Vagina (tissue), 2 donors: ENCODE measurements around the gene ZNF79. TPM values are rescaled to one million over a fixed set of nuclear protein-coding genes. Genes with fewer than 3 reads are reported as not detected.

ENCODE experiments used
- DNase-seq, 2 donors: peaks; one replicate each; pipeline ENCODE4 v3.0.0-alpha.2; 2017; ENCODE audit errors: extremely low spot score in 2 of 2
- H3K27ac ChIP-seq: fragments of 200-600 bp; sonication (generic); one replicate; pipeline ENCODE4 v1.5.1; 2019
- H3K27me3 ChIP-seq: fragments of 200-600 bp; sonication (generic); one replicate; pipeline ENCODE4 v1.5.1; 2019
- H3K36me3 ChIP-seq, 2 donors: fragments of 200-600 bp; sonication (generic); one replicate each; pipeline ENCODE4 v1.5.1; 2017 to 2019
- H3K4me1 ChIP-seq: fragments of 200-600 bp; sonication (generic); one replicate; pipeline ENCODE4 v1.5.1; 2019
- H3K4me3 ChIP-seq, 2 donors: fragments of 200-600 bp; sonication (generic); 1 replicate in 1 of 2; 2 replicates in 1 of 2; pipeline ENCODE4 v1.5.1; 2016 to 2019
- H3K9me3 ChIP-seq: fragments of 200-600 bp; sonication (generic); one replicate; pipeline ENCODE4 v1.5.1; 2019
- POLR2A ChIP-seq, 2 donors: fragments of 450-650 bp; IDR thresholded peaks; one replicate each; pipeline ENCODE4 v1.6.1; 2017; ENCODE audit warnings: antibody characterized with exemption in 2 of 2, mild to moderate bottlenecking in 2 of 2, moderate library complexity in 2 of 2
- POLR2AphosphoS5 ChIP-seq, 2 donors: sonication (generic); formaldehyde crosslinking; IDR thresholded peaks; one replicate each; pipeline ENCODE4 v1.9.0; 2017; ENCODE audit warnings: antibody characterized with exemption in 2 of 2, mild to moderate bottlenecking in 2 of 2, low read depth in 1 of 2; ENCODE audit not compliant: insufficient read depth in 1 of 2
- intact Hi-C: fragments of 100-400 bp; cut with DNase I; formaldehyde crosslinking; loops from one replicate; pipeline ENCODE4 v1.15.1; 2023
- total RNA-seq: library from RNA; depleted of rRNA; stranded (reverse); fragments of >200 nt; gene quantifications from one replicate; pipeline ENCODE4 v1.2.3, GENCODE V29; 2016
- TF ChIP-seq, protein P1 (sequence below), 3 experiments: fragments of 450-650 bp in 2 of 3; fragments of 200-600 bp in 1 of 3; sonication (generic) in 1 of 3; IDR thresholded peaks; one replicate each; pipeline ENCODE4 v1.5.1; 2017 to 2019; ENCODE audit warnings: antibody characterized with exemption in 3 of 3, mild to moderate bottlenecking in 2 of 3, moderate library complexity in 2 of 3

Gene ZNF79
- total RNA-seq, 1 donor from 2014 or later, result 13.3 TPM

DNA sequence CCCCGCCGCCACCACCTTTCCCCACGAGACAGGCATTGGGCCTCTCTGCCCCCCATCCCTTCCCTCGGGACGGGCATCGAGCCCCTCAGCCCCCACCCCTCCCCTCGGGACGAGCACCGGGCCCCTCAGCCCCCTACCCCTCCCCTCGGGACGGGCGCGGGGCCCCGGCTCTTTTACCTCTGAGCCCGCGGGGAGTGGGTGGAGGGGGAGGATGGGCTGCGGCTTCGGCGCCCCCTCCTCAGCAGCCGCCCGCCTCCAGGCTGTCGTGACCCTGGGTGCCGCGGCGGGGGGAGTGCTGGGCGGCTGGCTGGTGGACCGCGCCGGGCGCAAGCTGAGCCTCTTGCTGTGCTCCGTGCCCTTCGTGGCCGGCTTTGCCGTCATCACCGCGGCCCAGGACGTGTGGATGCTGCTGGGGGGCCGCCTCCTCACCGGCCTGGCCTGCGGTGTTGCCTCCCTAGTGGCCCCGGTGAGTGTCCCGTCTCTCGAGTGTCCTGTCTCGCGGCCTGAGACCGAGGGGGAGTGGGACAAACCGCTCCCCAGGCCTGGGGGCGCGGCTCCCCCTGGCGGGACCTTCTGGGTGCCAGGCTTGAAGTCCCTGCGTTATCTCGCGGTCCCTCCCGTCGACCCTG is 26.4 kb upstream of the ZNF79 start:
- no peak for DNase-seq

DNA sequence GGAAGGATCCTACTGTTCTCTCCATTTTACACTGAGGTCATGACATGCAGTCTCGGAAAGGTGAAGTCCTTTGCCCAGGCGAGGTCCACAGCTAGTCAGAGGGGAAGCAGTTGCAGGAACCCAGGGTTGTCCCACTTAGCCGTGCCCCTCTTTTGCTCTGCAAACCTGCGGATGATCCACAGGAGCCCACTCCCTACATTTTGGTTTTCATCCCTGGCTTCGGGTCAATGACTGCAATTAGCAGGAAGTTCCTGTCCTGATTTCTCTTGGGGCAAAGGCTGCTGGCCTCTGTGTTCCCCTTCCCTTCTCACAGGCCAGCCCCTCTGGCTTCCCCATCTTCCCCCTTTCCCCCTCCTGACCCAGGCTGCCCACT is 25.9 kb upstream of the ZNF79 start:
- H3K36me3 ChIP-seq, result peaks cover 0 to 14% of the 10 kb centered on the region in 2 donors
- TF ChIP-seq POLR2A (IDR thresholded peaks at IDR 0.05), result no peak
- TF ChIP-seq POLR2AphosphoS5 (IDR thresholded peaks at IDR 0.05; ENCODE audit: insufficient read depth in 1 of 2, low read depth in 1 of 2), result no peak
- TF ChIP-seq, protein P1, sequence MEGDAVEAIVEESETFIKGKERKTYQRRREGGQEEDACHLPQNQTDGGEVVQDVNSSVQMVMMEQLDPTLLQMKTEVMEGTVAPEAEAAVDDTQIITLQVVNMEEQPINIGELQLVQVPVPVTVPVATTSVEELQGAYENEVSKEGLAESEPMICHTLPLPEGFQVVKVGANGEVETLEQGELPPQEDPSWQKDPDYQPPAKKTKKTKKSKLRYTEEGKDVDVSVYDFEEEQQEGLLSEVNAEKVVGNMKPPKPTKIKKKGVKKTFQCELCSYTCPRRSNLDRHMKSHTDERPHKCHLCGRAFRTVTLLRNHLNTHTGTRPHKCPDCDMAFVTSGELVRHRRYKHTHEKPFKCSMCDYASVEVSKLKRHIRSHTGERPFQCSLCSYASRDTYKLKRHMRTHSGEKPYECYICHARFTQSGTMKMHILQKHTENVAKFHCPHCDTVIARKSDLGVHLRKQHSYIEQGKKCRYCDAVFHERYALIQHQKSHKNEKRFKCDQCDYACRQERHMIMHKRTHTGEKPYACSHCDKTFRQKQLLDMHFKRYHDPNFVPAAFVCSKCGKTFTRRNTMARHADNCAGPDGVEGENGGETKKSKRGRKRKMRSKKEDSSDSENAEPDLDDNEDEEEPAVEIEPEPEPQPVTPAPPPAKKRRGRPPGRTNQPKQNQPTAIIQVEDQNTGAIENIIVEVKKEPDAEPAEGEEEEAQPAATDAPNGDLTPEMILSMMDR (IDR thresholded peaks at IDR 0.05), result no peak
- no peaks in the 10 kb centered on the region for H3K9me3 ChIP-seq
- peak overlapping the region; percentile 59 for H3K27ac ChIP-seq
- no peaks in the 10 kb centered on the region for H3K27me3 ChIP-seq
- no peak for DNase-seq
- peak overlapping the region; percentile 60 to 70 for H3K4me3 ChIP-seq
- intact Hi-C loops, result no loop called here
- H3K4me1 ChIP-seq, result peaks cover 26% of the 10 kb centered on the region

More for the DNA sequence above, 26.4 kb upstream of the ZNF79 start:
- intact Hi-C loops, result no loop called here
- TF ChIP-seq POLR2AphosphoS5 (IDR thresholded peaks at IDR 0.05; ENCODE audit: insufficient read depth in 1 of 2, low read depth in 1 of 2) (peak in 1 of 2 donors; percentile 37), POLR2A (IDR thresholded peaks at IDR 0.05) (no peak)
- Histone ChIP-seq H3K4me3 (peak overlapping the region; percentile 60 to 70), H3K27me3 (no peaks in the 10 kb centered on the region), H3K4me1 (peaks cover 26% of the 10 kb centered on the region), H3K36me3 (peaks cover 0 to 12% of the 10 kb centered on the region in 2 donors), H3K27ac (peak overlapping the region; percentile 59), H3K9me3 (no peaks in the 10 kb centered on the region)

GRCh38 chr9:127398715-127399400 is 25.3 kb upstream of the ZNF79 start:
- Histone ChIP-seq H3K27me3 (no peaks in the 10 kb centered on the region), H3K4me3 (peak overlapping the region; percentile 60 to 70), H3K9me3 (no peaks in the 10 kb centered on the region), H3K36me3 (peaks cover 0 to 16% of the 10 kb centered on the region in 2 donors), H3K27ac (no peak overlapping the region), H3K4me1 (peaks cover 26% of the 10 kb centered on the region)
- intact Hi-C loops, result no loop called here
- TF ChIP-seq POLR2AphosphoS5 (IDR thresholded peaks at IDR 0.05; ENCODE audit: insufficient read depth in 1 of 2, low read depth in 1 of 2) (no peak), POLR2A (IDR thresholded peaks at IDR 0.05) (no peak)
- TF ChIP-seq, protein P1 (IDR thresholded peaks at IDR 0.05), result no peak
- DNase-seq, result no peak

DNA sequence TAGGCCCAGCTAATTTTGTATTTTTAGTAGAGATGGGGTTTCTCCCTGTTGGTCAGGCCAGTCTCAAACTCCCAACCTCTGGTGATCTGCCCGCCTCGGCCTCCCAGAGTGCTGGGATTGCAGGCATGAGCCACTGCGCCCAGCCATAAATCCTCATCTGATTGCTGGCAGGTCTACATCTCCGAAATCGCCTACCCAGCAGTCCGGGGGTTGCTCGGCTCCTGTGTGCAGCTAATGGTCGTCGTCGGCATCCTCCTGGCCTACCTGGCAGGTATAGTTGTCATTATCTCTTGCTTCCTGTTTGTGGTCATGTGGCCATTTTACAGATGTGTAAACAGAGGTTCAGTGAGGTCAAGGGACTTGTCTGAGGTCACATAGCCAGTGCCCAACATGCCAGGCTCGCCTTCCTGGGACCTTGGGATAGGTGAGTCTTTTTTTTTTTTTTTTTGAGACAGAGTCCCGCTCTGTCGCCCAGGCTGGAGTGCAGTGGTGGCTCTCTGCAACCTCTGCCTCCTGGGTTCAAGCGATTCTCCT is 24.4 kb upstream of the ZNF79 start:
- Histone ChIP-seq H3K9me3 (no peaks in the 10 kb centered on the region), H3K36me3 (peaks cover 0 to 25% of the 10 kb centered on the region in 2 donors), H3K4me1 (peaks cover 26% of the 10 kb centered on the region)

GRCh38 chr9:127402401-127403090 is 21.6 kb upstream of the ZNF79 start:
- H3K4me1 ChIP-seq, result peaks cover 18% of the 10 kb centered on the region
- intact Hi-C loops, result no loop called here
- no peaks in the 10 kb centered on the region for H3K27me3 ChIP-seq
- no peaks in the 10 kb centered on the region for H3K9me3 ChIP-seq
- DNase-seq, result no peak
- H3K4me3 ChIP-seq, result no peak overlapping the region
- H3K36me3 ChIP-seq, result peaks cover 0 to 36% of the 10 kb centered on the region in 2 donors
- H3K27ac ChIP-seq, result no peak overlapping the region
- no peak for TF ChIP-seq POLR2AphosphoS5 (IDR thresholded peaks at IDR 0.05; ENCODE audit: insufficient read depth in 1 of 2, low read depth in 1 of 2)
- TF ChIP-seq, protein P1 (IDR thresholded peaks at IDR 0.05), result no peak
- no peak for TF ChIP-seq POLR2A (IDR thresholded peaks at IDR 0.05)

More for the DNA sequence above, 24.4 kb upstream of the ZNF79 start:
- no peak overlapping the region for H3K27ac ChIP-seq
- TF ChIP-seq POLR2AphosphoS5 (IDR thresholded peaks at IDR 0.05; ENCODE audit: insufficient read depth in 1 of 2, low read depth in 1 of 2), result no peak
- TF ChIP-seq POLR2A (IDR thresholded peaks at IDR 0.05), result no peak
- TF ChIP-seq, protein P1 (IDR thresholded peaks at IDR 0.05), result no peak
- intact Hi-C loops, result no loop called here
- DNase-seq, result no peak
- no peaks in the 10 kb centered on the region for H3K27me3 ChIP-seq
- H3K4me3 ChIP-seq, result no peak overlapping the region
